HG03045 (cell line): ENCODE data around the gene RUNDC3A.
A peak's percentile ranks its signal among the peaks of the same experiment; 100 is the strongest.
"Not testable (repeated sequence)": the region's sequence is repeated elsewhere in the genome, so short reads cannot be mapped to it uniquely, and the experiment has no call there.

Experiments used
- ATAC-seq: cut with Tn5 transposase; IDR thresholded peaks from one replicate; pipeline ENCODE4 v1.9.1; 2021; ENCODE audit warnings: mild to moderate bottlenecking, moderate library complexity; ENCODE audit not compliant: unreplicated experiment

RUNDC3A gene

DNA sequence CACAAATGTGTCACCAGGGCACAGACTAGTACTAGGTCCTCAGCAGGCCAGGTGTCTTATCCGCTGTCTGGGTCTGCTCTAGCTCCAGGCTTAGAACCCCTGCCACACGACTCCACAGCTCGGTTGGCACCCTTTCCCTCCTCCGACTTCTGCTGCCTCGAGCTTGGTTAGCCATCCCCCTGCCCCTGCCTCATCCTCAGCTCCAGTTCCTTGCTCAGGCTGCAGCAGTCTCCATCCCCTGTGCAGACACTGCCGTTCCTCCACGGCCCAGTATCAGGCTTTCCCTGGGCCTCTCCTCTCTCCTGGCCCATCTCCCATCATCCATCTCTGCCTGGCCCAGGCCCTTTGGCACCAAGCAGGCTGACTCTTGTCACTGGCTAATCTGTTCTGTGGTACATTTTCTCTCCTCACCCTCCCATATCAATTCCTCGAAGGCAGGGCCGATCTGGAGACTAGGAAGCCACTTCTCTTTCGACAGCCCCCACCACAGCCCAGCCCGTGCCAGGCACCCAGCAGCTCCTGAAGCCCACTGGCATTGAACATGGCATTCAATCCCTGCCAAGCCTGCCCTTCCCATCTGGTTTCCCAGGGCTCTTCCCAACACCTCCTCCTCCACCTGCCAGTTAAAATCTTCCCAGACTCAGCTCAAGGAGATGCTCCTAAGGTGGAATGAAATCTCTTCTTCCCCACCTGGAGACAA, 35.3 kb downstream of the RUNDC3A start:
- ATAC-seq: no peak

DNA sequence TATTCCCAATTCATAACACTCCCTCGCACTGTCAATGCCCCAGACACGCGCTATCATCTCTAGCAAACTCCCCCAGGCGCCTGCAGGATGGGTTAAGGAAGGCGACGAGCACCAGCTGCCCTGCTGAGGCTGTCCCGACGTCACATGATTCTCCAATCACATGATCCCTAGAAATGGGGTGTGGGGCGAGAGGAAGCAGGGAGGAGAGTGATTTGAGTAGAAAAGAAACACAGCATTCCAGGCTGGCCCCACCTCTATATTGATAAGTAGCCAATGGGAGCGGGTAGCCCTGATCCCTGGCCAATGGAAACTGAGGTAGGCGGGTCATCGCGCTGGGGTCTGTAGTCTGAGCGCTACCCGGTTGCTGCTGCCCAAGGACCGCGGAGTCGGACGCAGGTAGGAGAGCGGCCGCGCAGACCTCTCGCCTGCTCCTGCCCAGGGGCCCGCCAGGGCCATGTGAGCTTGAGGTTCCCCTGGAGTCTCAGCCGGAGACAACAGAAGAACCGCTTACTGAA, 36.6 kb downstream of the RUNDC3A start, which contains the start of gene GRN:
GRN (plus strand) TSS at position 364 of the 515 bp plus-strand sequence. CDS start 3,863 bp downstream, outside the sequence.
- ATAC-seq: peak; percentile 71

DNA sequence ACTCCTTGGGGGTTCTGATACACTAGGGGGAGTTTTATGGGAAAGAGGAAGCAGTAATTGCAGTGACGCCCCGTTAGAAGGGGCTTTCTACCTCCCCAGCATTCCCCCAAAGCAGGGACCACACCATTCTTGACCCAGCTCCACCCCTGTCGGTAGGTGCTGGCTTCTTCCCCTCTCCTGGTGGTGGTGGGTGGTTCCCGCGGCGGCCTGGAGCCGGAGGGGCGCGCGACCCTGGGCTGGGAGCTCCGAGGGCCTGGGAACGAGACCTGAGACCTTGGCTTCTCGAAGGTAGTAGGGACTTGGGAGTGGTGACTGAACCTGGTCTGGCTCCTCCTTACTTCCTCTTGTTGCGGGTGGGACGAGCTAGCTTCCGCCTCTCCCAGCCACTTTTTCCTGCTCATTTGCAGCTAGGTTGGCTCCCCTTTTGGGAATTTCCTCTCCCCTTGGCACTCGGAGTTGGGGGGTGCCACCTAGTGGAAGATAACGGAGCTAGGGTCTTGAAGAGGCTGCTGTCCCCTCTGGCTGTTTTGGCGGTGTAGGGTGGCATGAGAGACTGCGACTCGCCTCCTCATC, 37.1 kb downstream of the RUNDC3A start:
- peak; percentile 11 for ATAC-seq

DNA sequence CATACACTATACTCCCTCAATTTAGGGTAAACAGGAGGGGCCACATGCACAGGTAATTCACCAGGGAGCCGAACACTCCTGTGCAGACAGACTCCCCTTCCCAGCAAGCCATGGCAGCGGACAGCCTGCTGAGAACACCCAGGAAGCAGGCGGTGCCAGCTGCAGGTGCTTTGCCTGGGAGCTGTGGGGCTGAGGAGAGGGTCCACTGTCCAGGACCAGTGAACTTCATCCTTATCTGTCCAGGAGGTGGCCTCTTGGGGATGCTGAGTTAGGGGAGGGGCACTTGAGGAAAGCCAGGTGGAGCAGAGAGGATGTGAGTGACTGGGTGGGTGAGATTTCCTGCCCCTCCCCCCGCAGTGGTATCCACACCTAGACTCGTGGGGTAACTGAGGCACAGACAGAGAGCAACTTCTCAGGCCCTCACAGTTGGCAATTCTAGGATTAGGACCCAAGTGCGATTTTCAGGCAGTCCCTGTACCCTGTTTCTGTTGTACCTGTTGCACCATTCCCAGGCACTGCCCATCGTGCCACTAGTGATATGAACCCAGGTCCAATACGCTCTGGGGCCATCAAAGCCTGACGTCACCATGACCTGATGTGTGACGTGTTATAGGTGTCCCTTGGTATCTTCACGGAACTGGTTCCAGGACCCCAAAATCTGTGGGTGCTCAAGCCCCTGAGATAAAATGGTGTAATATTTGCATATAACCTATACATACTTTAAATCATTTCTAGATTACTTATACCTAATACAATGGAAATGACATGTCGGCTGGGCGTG, 37.9 kb downstream of the RUNDC3A start:
- no peak for ATAC-seq

DNA sequence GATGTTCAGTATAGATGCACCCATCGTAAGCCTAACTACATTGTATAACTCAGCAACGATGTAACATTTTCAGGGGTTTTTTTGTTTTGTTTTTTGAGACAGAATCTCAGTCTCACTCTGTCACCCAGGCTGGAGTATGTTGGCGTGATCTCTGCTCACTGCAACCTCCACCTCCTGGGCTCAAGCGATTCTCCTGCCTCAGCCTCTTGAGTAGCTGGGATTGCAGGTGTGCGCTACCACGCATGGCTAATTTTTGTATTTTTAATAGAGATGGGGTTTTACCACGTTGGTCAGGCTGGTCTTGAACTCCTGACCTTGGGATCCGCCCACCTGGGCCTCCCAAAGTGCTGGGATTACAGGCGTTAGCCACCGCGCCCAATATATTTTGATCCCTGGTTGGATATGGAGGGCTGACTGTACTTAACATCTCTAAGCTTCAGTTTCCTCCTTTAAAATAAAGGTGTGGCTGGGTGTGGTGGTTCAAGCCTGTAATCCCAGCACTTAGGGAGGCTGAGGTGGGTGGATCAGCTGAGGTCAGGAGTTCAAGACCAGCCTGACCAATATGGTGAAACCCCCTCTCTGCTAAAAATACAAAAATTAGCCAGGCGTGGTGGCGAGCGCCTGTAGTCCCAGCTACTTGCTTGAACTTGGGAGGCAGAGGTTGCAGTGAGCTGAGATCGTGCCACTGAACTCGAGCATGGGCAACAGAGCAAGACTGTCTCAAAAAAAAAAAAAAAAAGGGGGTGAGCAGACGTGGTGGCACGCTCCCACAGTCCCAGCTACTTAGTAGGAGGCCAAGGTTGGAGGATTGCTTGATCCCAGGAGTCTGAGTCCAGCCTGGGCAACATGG, 39.0 kb downstream of the RUNDC3A start:
- not testable (repeated sequence) for ATAC-seq

DNA sequence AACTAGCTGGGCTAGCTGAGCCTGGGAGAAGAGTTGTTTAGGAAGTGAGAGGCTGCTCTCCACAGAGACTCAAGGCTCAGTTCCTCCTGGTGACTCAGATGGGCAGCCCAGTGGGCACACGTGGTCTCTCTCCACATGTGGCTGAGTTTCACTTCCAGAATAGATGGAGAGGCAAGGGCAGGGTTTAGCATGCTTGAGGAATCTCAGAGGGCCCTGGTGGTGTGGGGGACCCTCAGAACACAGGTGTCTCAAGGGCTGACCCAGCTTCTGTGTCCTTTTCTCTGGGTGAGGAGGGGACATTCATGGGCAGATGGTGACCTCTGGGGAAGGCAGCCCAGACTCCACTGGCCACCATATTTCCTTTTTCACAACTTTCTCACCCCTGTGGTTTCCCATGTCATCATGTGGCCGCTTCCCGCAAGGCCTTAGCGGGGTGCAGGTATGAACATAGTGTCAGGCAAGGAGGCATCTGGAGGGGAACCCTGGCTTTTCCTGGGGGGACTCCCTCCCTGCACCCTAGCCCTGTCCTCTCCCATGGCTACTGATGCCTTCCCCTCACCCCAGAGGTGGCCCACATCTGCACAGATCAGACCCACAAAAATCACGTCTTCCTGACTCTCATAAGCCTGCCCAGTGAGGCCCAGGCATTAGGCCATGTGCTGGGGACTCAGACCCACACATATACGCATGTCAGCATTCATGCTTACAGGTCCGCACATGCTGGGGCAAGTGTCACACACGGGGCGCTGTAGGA, 40.0 kb downstream of the RUNDC3A start:
- peak; percentile 29 for ATAC-seq

DNA sequence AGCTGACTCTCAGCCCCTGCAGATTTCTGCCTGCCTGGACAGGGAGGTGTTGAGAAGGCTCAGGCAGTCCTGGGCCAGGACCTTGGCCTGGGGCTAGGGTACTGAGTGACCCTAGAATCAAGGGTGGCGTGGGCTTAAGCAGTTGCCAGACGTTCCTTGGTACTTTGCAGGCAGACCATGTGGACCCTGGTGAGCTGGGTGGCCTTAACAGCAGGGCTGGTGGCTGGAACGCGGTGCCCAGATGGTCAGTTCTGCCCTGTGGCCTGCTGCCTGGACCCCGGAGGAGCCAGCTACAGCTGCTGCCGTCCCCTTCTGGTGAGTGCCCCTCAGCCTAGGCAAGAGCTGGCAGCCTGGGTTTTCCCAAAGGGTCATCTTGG, 40.6 kb downstream of the RUNDC3A start:
- no peak for ATAC-seq

DNA sequence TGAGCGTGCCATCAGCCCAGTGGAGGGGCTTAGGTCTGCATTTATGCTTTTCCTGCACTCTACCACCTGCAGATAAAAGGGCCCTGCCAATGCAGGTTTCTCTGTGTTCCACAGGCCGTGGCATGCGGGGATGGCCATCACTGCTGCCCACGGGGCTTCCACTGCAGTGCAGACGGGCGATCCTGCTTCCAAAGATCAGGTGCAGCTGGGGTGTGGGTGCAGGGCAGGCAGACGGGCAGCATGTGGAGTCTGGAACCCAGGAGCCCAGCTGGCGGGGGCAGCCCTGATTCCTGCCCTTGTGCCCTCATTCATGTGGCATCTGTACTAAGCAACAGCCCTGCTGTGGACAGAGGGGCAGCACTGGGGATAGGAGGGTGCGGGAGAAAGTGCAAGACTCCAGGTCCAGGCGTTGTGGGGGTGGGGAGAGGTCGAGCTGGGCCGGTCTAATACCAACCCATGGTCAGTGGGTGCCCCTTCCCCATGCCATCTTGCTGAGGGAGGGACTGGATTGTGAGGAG, 41.2 kb downstream of the RUNDC3A start:
- no peak for ATAC-seq

DNA sequence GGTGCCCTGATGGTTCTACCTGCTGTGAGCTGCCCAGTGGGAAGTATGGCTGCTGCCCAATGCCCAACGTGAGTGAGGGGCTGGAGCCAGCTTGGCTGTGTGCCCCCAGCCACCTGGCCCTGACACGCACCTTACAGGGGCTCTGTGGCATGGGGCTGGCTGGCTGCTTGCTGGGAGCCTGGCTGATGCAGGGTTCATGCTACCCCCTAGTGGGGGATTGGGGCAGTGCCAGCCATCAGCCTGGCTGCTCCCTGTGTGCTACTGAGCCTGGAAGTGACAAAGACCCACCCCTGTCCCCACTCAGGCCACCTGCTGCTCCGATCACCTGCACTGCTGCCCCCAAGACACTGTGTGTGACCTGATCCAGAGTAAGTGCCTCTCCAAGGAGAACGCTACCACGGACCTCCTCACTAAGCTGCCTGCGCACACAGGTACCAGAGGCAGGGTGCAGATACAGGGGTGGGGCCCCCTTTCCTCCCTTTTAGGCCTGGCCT, 42.4 kb downstream of the RUNDC3A start:
- ATAC-seq: no peak

DNA sequence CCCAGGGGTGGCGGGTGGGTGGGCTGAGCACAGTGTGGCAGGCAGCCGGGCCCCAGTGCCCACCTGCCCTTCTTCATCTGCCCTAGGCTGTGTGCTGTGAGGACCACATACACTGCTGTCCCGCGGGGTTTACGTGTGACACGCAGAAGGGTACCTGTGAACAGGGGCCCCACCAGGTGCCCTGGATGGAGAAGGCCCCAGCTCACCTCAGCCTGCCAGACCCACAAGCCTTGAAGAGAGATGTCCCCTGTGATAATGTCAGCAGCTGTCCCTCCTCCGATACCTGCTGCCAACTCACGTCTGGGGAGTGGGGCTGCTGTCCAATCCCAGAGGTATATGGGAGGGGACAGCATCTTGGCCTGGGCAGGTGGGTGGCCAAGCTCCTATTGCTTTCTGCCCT, 43.1 kb downstream of the RUNDC3A start:
- no peak for ATAC-seq

DNA sequence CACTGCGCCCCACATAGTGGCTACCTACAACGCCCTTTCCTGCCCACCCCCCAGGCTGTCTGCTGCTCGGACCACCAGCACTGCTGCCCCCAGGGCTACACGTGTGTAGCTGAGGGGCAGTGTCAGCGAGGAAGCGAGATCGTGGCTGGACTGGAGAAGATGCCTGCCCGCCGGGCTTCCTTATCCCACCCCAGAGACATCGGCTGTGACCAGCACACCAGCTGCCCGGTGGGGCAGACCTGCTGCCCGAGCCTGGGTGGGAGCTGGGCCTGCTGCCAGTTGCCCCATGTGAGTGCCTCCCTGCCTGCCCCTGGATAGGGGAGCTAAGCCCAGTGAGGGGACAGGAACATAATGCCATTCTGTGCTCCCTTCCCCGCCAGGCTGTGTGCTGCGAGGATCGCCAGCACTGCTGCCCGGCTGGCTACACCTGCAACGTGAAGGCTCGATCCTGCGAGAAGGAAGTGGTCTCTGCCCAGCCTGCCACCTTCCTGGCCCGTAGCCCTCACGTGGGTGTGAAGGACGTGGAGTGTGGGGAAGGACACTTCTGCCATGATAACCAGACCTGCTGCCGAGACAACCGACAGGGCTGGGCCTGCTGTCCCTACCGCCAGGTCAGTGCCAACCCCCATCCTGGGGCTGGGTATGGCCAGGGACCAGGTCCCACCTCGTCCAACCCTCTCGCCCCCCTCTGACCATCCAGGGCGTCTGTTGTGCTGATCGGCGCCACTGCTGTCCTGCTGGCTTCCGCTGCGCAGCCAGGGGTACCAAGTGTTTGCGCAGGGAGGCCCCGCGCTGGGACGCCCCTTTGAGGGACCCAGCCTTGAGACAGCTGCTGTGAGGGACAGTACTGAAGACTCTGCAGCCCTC, 43.8 kb downstream of the RUNDC3A start:
- no peak for ATAC-seq

DNA sequence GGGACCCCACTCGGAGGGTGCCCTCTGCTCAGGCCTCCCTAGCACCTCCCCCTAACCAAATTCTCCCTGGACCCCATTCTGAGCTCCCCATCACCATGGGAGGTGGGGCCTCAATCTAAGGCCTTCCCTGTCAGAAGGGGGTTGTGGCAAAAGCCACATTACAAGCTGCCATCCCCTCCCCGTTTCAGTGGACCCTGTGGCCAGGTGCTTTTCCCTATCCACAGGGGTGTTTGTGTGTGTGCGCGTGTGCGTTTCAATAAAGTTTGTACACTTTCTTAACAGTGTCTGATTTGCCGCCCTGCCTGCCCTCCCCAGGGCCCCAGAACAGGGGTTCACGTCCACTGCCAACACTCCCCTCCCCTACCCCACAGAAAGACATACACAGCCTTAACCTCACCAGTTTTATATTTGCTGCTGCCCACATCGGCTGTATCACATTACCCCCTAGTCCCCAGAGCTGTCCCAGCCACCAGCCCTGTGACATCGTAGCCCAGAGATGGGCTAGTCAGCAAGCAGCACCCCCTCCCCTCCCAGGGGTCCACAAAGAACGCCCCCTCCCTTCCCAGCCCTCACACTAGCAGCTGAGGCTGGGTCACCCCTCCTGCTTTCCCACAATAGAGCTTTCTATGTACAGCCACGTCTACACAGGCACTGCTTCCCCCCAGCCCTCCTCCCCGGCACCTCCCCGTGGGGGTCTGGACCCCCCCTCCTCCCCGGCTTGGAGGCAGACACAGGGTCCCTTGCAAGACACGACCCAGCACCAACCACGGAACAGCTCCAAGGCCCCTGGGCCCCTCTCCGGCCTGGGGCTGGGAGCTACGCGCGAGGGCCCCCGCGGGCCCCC, 44.6 kb downstream of the RUNDC3A start:
- ATAC-seq: no peak

DNA sequence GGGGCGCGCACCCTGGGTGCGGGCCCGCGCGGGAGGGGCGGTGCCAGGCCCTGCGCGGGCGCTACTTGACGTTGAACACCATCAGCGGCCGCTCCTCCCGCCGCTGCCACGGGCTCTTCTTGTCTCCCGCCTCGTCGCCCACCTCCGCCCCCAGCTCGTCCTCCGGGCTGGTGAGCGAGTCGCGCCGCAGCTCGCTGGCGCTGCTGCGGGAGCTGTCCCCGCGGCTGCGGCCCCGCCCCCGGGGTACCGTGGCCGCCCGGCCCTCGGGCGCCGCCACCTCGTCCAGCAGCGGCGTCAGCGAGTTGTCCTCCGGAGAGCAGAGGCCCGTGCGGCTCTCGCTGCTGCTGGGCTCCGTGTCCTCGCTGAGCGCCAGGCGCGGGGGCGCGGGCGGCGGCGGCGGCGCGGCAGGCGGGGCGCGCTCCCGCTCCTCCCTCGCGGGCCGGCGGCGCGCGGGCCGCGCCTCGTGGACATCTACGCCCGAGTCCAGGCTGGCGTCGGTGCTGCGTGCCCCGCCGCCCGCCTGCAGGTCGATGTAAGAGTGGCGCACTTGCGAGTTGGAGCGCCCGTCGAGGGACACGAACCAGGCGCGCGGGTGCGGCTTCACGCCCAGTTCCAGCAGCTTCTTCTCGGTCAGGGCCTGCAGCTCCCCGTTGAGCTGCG, 45.4 kb downstream of the RUNDC3A start:
- ATAC-seq: no peak

DNA sequence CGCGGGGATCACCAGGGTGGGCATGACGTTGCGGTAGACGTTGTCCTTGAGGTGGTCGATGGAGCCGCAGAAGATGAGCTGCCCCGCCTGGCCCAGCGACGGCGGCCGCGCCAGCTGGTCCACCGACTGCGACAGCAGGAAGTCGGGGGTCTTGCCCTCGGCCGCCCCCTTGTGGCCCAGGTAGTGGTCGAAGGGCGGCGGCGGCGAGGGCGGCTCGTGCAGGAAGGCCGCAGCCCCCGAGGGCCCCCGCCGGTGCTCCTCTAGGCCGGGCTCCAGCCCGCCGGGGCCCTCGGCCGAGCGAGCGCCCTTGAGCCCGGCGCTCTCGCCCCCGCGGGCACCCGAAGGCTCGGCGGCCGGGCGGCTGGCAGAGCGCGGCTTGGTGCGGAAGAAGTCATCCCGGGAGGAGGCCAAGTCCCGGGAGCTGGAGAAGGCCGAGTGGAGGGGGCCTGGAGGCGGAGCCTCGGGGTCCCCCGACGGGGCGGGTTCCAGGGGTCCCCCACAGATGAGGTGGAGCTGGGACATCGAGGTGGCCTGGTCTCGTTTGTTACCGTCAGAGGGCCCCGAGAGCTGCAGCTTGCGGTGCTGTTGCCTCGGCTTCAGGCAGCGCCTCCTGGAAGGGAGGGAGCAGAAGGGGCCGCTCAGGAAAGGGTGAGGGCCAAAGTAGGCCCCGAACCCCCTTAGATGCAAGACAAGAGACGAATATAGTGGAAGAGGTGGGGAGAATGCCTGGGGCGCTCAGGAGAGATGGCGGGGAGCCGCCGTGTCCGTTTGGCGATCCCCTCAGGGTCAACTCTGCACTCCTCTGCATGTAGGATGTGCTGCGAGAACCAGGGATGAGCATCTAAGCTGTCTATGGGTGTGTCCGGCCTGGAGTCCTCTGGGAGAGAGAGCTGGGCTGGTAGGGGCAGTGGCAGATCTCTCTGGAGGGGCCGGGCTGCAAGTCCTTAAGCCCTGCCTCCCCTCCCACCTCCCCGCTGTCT, 46.5 kb downstream of the RUNDC3A start:
- ATAC-seq: no peak

DNA sequence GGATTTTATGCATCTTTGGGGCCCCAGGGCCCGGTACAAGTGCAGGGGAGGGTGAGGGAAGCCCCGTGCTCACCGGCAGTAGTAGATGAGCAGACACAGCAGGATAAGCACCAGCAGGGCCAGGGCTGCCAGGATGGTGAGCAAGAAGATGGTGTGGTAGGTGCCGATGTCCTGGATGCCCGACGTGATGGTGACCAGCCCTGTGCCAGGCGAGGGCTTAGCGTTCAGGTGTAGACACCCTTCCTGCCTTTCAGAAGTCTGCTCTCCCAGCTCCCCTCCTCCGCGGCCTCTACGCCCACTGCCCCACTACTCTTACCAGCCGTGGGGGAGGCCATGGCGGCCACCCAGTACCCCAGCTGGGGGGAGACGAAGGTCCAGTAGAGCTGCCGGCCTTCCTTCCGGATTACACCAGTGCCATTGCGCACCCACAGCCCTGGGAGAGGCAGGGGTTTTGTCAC, 47.3 kb downstream of the RUNDC3A start:
- no peak for ATAC-seq

DNA sequence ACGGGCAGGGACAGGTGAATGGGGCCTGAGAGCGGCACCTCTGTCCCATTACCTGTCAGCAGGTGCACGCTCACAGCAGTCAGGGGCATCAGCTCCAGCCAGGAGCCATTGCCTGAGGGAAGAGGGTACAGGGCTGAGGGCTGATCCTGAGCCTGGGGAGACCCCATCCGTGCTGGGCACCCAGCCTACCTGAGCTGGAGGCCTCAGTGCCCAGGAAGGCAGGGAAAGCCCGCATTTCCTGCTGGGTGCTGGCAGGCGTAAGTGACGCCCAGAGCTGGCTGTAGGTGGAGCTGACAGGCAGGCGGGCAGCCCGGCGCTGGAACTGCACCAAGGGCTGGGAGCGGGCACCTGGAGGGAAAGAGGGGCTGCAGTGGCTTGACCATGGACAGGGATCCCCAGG, 47.8 kb downstream of the RUNDC3A start:
- no peak for ATAC-seq
